H4 (cell line): ENCODE results near the gene KYAT1. TPM values are rescaled to one million over a fixed set of nuclear protein-coding genes. Genes with fewer than 3 reads are reported as not detected.

Experiments
- DNase-seq: peaks from one replicate; pipeline ENCODE4 v3.0.0-alpha.2; 2015; ENCODE audit warnings: low spot score
- total RNA-seq: library from RNA; depleted of rRNA; stranded (reverse); fragments of >200 nt; shearing (Covaris generic); gene quantifications from 2 replicates; pipeline ENCODE4 v1.2.3, GENCODE V29; 2014

Gene KYAT1
- total RNA-seq, 1 experiment from 2014 or later, result 7.1 TPM

DNA sequence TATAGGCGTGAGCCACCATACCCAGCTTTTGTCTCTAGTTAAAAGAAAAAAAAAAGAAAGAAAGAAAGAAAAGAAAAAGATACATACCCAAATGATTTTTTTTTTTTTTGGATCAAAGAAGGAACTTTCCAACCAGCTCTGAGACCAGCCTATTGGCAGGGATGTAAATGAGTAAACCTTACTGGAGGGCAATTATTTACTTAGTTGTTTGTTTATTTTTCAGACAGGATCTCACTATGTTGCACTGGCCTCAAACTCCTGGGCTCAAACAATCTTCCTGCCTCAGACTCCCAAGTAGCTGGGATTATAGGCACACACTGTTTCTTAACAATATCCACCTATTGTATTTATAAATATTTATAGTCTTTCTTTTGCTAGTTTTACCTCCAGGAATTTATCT is 41.2 kb downstream of the KYAT1 start:
- DNase-seq, result no peak

DNA sequence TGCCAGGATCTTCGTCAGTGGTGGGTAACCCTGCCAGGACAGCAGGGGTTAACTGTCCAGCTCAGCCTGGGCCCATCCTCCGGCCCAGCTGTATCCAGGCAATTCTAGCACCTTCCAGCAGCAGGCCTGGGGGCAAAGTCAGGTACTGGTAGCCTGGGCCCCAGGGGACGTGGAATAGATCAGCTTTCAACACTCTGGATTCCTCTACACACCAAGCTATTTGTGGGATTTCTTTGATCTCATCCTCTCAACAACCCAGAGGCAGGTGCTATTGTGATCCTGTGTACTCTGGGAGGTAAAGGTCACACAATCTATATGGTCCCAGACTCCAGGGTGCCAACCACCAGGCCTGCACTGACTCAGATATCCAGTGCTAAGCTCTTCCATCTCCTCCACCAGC is 43.4 kb downstream of the KYAT1 start:
- DNase-seq, result no peak

DNA sequence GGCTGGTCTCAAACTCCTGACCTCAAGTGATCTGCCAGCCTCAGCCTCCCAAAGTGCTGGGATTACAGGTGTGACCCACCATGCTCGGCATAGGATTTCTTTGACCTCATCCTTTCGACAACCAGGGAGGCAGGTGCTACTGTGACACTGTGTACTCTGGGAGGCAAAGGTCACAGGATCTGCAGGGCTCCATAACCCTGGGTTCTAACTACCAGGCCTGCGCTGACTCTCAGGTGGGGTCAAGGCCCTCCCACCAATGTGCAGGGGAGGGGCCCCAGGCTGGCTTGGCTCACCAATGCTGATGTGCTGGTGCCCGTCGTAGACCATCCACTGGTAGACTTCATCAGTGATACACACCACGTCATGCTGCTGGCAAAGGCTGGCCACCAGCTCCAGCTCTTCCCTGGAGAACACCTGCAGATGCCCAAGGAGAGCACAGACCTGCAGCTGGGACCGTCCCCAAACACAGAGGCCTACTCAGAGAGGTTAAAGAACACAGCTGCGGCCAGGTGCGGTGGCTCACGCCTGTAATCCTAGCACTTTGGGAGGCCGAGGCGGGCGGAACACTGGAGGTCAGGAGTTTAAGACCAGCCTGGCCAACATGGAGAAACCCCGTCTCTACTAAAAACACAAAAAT is 45.1 kb downstream of the KYAT1 start:
- no peak for DNase-seq

DNA sequence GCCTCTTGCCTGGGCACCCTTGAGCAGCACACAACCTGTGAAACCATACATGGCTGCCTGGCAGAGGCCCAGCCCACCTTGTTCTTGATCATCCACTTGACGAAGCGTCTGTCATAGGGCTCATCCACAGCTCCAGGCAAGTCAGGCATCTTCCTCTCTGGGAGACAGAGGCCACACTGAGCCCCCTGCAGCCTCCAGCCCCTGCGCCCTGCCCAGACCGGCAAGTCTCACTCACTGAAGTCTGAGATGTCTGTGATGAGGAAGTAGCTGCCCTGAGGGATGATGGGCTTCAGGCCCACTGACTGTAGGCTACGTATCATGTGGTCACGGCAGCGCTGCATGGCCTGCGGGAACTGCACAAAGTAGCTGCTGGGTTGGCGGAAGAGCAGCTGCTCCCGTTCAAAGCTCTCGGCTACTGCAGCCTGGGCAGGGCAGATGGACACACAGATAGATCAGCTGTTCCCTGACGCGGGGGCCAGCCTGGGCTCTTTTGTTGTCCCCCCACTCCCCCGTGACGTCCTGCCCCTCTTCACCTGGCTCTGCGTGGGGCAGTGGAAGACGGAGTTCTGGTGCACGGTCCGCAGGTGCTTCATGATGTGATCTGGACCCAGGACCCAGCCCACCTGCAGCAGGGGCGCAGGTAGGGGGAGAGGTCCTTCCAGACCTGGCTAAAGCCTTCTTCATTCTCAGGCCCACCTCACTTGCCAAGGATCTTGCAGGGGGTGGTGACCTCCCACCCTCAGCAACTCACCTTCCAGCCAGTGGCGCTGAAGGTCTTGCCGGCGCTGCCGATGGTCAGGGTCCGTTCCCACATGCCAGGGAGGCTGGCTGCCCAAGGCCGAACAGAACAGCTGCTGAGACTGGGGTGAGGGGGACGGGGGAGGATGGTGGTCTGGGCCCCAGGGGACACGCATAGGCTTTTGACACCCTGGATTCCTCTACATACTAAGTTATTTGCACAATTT is 46.2 kb downstream of the KYAT1 start:
- DNase-seq, result no peak

DNA sequence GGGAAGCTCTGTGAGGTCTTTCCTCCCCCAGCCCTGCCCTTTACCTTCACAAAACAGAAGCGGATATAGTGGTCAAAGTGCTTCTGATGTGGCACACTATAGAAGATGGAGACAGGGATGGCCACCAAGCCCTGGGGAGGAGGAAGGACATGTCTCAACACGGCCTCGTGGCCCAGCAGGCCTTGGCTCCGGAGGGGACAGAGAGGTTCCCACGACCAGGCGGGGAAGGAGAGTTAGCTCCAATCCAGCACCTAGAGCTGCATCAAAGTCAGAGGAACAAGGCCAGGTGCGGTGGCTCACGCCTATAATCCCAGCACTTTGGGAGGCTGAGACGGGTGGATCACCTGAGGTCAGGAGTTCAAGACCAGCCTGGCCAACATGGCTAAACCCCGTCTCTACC is 48.1 kb downstream of the KYAT1 start:
- no peak for DNase-seq

DNA sequence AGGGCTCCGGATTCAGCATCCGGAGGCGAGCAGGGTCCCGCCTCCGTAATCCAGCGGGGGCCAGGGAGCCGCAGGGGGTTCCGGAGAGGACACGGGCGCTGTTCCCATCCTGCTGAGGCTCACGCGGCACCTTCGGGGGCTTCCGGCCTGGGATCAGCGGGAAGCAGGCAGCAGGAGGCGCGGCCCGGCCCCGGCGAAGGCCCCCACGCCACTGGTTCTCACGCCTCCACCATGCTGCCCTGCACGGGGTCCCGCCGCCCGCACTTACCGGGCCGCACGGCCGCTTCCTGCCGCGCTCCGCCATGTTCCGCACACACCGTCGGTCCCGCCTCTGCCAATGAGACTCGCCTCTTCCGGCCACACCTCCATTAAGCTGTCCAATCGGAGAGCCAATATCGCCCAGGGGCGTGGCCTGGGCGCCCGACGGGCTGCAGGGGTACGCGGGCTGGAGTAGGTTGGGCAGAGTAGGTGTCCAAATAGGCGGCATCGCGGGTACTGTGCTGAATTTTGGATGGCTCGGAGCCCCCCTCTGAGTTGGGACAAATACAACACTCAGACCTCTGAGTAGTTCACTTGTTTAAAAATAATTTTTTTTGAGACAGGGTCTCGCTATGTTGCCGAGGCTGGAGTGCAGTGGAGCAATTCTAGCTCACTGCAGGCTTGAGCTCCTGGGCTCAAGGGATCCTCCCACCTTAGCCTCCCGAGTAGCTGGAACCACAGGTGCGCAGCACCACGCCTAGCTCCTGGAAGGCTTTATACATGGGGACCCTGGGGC is 52.1 kb downstream of the KYAT1 start, which contains the start of gene SPOUT1:
TSS of gene SPOUT1 (minus strand) at position 318 of the 775 bp plus-strand sequence. CDS start at position 304, 14 bp downstream.
- peak; percentile 87 for DNase-seq

DNA sequence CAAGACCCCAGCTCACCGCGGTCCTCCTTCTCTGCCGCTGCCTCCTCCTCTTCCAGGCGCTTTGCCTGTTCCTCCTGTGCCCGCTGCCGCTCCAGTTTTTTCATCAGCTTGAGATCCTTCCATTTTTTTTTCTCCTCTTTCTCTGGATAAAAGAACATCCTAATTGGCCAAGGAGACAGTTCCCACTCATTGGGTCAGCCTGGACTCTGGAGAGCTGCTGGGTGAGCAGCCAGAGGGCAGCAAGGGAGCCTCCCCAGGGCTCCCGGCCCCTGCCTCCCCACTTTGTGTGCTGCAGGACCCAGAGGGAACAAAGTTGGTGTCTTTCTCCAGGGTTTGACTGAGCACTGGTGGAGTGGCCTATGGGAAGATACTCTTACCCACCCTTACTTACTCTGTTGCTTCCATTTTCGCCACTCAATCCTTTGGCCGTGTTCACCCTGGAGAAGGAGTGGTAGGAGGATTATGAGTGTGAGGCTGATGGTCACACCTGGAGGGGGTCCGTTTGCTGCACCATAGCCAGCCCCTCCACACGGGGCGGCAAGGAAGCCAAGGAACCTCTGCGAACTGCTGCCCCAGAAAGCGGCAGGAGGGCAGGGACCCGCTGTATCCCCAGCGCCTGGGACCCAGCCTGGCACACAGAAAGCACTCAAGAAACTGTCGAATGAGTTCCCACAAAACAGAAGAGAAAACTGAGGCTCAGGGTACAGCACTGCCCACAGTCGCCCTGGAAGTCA is 52.9 kb downstream of the KYAT1 start:
- no peak for DNase-seq

DNA sequence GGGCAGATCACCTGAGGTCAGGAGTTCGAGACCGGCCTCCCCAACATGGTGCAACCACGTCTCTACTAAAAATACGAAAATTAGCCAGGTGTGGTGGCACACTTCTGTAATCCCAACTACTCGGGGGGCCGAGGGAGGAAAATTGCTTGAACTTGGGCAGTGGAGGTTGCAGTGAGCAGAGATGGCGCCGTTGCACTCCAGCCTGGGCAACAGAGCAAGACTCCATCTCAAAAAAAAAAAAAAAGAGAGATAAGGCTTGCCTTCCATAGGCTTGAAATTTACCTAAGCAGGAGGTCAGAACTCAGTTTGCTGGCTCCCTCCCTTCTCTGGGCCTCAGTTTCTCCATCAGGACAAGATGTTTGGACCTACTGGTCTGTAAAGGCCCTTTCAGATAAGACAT is 53.5 kb downstream of the KYAT1 start:
- no peak for DNase-seq

DNA sequence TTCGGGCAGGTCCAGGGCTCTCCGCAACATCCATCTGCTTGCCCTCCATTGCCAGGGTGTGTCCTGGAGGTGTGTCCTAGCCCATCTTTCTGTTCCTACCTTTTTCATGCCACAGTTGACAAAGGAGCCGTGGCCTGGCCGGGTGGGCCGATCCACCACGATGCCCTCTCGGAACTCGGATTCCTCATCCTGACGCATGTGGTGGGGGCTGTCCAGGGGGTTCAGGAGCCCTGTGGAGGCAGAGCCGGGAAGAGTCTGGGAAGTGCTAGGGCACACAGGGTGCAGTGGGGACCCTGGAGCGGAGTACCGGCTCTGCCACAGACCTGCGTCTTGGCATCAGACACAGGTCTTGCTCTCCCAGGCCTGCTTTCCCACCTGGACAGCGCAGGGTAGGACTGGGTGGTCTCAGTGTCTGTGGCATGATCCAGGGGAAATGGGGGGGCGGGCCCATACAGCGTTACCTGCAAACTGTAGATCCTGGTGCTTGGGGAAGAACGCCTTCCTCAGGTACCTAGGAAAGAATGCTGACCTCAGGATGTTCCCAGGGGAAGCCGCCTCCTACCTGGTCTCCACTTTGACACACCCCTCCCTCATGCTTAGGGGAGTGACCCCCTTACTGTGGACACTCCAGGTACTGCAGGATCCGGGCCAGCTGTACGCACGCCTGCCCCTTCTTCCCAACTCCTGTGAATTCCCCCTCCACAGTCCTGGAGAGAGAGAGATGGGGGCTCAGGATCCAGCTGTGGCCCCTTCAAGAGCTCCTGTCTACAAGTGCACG is 55.6 kb downstream of the KYAT1 start:
- DNase-seq, result no peak

DNA sequence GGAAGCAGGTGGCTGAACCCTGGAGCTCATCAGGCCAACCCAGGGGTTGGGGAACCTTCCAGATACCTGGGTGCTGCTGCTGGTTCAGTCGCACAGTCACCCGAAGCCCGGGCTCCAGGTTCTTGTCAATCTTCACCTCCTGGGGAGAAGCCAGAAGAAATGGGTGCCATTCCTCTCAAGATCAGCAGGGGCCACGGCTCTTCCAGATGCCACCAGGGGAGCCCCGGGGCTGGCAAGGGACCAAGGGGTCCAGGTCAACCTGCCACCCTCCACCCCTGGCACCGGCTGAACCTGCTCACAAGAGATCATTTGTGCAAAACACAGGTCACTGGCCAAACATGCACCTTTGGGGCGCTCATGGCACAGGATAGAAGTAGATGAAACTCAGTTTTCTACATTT is 56.8 kb downstream of the KYAT1 start:
- DNase-seq, result no peak

DNA sequence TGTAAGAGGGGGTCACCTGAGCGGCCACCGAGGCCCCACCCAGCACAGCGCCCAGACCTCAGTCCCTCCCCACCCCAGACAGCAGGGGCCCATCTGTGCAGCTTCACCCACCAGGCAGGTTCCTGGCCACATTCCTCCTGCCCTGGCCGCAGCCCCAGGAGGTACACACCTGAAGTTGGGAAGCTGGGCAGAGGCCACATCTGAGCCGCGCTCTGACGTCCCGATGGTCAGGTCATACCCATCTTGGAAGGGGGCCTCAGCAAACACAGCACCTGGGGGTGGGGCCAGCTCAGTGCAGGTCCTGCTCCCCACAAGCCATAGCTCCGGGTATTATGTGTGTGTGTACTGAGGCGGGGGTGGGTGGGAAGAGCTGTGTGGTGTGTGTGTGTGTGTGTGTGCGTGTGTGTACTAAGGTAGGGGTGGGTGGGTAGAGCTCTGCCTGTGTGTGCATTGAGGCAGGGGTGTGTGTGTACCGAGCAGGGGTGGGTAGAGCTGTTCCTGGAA is 57.8 kb downstream of the KYAT1 start:
- no peak for DNase-seq

DNA sequence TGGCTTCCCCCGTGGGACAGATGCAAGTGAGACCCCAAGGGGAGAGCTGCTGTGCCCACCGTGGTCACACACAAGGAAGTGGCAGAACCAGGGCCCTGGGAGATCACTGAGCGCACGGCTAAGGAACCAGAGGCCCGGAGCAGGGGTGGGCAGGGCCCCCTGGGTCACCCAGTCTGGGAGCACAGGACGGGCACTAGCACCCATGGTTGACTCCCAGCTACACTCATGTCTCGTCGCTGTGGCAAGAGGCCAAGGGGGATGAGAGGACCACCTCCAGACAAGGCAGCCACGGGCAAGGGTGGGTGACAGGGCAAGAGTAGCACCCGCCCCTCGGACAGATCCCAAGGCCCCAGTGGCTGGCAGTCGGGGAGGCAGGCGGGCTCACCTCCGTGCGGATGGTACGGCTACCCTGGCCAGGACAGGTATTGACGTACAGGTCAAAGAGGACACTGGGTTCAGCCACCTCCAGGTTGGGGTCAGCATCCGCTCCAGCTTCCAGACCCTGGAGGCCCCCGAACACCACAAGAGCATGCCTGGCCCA is 58.3 kb downstream of the KYAT1 start:
- no peak for DNase-seq

DNA sequence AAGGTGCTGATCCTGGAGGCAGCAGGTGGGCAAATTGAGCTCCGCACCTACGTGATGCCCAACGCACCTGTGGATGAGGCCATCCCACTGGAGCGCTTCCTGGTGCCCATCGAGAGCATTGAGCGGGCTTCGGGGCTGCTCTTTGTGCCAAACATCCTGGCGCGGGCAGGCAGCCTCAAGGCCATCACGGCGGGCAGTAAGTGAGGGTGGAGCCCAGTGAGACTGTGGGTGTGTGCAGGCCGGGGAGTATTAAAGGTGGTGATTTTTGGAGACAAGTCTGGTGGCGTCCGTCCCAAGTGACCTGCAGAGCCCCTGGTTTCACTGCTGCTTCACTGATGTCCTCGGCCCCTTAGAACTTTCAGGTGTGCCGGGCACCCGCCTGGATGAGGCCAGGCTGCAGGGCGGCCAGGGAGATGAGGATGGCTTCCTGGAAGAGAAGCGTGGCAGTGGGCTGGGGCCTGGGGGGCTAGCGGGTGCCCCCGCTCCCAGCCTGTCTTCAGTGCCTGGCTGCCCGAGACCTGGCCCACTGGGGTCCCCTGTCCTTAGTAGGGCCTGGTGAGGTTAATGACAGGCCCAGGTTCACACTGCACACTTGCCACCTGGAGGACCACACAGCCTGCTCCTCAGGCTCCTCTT is 59.2 kb downstream of the KYAT1 start:
- no peak for DNase-seq

DNA sequence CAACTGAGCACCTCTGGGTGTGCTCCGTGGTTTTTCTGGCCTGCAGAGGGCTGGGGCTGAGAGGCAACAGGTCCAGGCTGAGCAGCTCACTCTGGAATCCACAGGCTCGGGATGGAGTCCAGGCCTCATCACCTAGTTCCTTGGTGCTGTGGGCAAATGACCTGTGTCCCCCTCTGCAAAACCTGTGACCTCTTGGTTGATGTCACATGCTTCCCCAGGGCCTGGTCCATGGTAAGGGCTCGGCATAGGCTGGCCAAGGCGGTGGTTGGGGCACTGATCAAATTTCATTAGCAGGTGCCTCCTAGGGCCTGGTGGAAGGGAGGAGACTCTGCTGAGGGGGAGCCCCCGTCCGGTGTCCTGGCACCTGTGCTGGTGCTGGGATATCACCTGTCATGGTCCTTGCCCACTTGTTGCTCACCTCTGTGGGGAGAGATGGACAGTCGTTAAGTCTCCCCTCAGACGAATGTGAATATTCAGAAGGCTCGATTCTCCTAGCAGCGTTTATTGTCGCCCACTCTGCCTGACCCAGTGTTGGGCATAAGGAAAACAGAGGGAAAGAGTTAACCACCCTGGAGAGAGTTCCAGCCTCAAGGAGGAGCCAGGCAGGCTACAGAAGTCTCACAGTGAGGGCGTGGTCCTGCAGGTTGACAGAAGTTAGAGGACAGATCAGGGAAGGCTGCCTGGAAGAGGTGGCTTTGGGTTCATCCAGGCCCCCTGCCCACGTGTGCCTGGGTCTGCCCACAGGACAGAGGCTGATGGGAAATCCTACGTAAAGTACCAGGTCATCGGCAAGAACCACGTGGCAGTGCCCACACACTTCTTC is 60.0 kb downstream of the KYAT1 start:
- DNase-seq, result no peak

DNA sequence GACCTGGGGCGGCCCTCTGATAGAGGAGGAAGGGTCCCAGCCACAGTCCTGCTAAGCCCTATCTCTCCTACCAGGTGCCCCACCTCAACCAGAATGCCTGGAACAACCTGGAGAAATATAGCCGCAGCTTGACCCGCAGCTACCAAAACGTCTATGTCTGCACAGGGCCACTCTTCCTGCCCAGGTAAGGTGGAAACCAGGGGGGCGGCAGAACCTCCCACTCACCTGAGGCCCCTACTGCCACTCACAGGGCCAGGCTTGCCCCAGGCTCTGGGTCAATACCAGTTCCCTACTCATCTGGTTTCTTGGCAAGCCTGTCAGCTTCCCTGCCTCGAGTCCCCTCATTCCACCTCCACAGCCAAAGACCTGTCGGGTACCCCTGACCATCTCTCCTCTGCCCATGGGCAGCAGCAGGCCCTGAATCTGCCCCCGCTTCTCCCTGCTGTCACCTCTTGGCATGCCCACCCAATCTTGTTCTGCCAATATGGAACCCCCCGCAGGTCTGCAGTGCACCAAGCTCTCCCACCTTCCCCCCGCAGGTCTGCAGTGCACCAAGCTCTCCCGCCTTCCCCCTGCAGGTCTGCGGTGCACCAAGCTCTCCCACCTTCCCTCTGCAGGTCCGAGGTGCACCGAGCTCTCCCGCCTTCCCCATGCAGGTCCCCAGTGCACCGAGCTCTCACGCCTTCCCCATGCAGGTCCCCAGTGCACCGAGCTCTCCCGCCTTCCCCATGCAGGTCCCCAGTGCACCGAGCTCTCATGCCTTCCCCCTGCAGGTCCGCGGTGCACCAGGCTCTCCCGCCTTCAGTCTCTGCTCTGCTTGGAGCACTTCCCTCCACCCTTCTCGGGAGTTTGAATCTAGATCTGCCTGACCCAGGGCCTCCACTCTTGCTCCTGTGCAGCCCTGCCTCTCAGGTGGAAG is 60.8 kb downstream of the KYAT1 start:
- no peak for DNase-seq

DNA sequence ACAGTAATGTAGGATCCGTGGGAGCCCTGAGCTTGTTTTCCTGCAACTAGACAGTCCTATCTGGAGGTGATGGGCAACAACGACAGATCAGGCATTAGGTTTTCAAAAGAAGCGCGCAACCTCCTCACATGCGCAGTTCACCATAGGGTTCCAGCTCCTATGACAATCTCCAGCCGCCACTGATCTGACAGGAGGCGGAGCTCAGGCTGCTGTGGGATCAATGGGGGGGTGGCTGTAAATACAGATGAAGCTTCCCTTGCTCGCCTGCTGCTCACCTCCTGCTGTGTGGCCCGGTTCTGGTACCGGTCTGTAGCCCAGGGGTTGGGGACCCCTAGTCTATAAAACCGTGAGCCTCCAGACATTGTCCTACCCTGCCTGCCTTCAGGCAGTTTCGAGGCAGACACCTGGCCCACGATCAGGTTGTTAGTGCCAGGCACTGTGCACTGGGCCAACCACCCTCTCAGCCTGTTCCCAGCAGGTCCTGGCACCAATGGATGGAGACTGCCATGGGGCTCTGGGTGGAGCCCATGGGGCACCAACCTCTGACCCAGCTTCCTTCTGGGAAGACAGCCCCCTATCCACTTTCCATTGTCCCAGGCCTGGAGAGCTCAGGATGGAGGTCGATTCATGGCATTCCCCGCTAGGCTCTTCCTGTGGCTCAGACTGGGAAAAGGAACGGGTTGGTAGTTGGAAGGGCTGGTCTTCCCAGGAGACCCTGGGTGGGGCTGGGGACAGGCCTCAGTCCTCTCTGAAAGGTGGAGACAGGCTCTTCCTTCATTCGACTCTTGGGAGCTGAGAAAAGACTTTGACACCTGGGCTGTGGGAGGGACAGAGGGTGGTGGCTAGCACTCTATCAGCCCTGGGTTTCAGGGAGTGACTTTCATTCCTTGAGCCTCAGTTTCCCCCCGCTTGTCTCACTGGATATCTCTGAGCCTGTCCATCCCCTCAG is 61.8 kb downstream of the KYAT1 start:
- DNase-seq, result no peak
